ENCODE measurements around the gene METTL25. TPM values are rescaled to one million over a fixed set of nuclear protein-coding genes. Genes with fewer than 3 reads are reported as not detected.

The METTL25 gene
- total RNA-seq, 6 donors from 2014 or later = 12.6 to 18.5 (median 14.6) TPM

DNA sequence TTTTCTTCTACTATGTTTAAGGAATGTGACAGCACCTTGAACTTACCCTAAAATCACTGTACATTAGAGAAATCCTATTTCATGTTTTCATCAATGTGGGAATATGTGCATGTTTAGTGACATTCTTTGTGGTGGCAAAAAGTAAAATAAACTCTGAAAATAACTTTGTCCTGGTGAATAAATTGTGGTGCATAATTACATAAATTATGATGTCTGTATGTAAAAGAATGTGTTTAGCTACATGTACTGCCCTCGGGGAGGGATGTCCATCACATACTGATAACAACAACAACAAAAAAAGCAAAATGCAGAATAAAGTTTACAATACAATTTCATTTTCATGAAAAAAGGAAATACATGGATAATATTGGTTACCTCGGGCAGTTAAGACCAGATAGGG, 157.3 kb downstream of the METTL25 start:
- Histone ChIP-seq H3K27me3 (no peaks in the 10 kb centered on the region), H3K36me3 (no peaks in the 10 kb centered on the region), H3K9me3 (no peaks in the 10 kb centered on the region), H3K27ac (no peak overlapping the region), H3K4me3 (no peak overlapping the region), H3K4me1 (no peaks in the 10 kb centered on the region)
- no peak for DNase-seq
- WGBS, 2 donors = 76 to 85% methylated on average over 2 of the region's 2 CpGs
- TF ChIP-seq POLR2AphosphoS5 (IDR thresholded peaks at IDR 0.05) = no peak
- no peak for TF ChIP-seq EP300 (IDR thresholded peaks at IDR 0.05)
- TF ChIP-seq, protein P1, sequence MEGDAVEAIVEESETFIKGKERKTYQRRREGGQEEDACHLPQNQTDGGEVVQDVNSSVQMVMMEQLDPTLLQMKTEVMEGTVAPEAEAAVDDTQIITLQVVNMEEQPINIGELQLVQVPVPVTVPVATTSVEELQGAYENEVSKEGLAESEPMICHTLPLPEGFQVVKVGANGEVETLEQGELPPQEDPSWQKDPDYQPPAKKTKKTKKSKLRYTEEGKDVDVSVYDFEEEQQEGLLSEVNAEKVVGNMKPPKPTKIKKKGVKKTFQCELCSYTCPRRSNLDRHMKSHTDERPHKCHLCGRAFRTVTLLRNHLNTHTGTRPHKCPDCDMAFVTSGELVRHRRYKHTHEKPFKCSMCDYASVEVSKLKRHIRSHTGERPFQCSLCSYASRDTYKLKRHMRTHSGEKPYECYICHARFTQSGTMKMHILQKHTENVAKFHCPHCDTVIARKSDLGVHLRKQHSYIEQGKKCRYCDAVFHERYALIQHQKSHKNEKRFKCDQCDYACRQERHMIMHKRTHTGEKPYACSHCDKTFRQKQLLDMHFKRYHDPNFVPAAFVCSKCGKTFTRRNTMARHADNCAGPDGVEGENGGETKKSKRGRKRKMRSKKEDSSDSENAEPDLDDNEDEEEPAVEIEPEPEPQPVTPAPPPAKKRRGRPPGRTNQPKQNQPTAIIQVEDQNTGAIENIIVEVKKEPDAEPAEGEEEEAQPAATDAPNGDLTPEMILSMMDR (IDR thresholded peaks at IDR 0.05) = no peak
- no peak for TF ChIP-seq POLR2A (IDR thresholded peaks at IDR 0.05)
- ATAC-seq (ENCODE audit: low FRiP score in 2 of 2) = no peak

- Histone ChIP-seq H3K4me3 (no peak overlapping the region), H3K27me3 (no peaks in the 10 kb centered on the region), H3K27ac (no peak overlapping the region), H3K9me3 (no peaks in the 10 kb centered on the region), H3K4me1 (no peaks in the 10 kb centered on the region), H3K36me3 (no peaks in the 10 kb centered on the region)
- ATAC-seq (ENCODE audit: low FRiP score in 2 of 2) = no peak
- DNase-seq = no peak
- TF ChIP-seq, protein P1 (IDR thresholded peaks at IDR 0.05) = no peak
- TF ChIP-seq EP300 (IDR thresholded peaks at IDR 0.05) = no peak
- TF ChIP-seq POLR2AphosphoS5 (IDR thresholded peaks at IDR 0.05) = no peak
These were observed 158.7 kb downstream of the METTL25 start for GRCh38 chr12:82517027-82517426.

- no peak for DNase-seq
- Histone ChIP-seq H3K9me3 (no peaks in the 10 kb centered on the region), H3K27ac (no peak overlapping the region), H3K27me3 (no peaks in the 10 kb centered on the region), H3K36me3 (no peaks in the 10 kb centered on the region), H3K4me1 (no peaks in the 10 kb centered on the region), H3K4me3 (no peak overlapping the region)
- ATAC-seq (ENCODE audit: low FRiP score in 2 of 2) = no peak
- 81 to 85% methylated on average over 4 to 5 of the region's 5 CpGs for WGBS, 2 donors
- TF ChIP-seq POLR2A (IDR thresholded peaks at IDR 0.05) (no peak), EP300 (IDR thresholded peaks at IDR 0.05) (no peak)
These were observed 159.5 kb downstream of the METTL25 start for GRCh38 chr12:82517808-82518207.

DNA sequence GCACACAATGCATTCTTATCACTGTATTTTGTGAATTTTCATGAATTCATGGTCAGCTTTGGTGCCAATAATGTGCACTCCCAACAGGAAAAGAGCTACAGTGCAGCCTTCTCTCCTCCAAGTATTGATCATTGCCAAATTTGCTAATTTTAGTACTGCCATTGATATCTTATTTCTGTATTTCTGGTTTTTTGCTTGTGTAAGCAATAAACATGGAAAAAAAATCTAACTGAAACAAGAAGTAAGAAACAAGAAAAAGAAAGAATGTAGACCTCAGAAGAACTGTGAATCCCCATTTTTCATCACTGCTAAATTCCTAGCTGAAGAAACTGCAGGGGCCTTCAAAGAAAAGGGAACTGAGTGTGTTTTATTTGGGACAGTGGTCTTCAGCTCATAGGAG, 161.2 kb downstream of the METTL25 start:
- no peak overlapping the region for H3K27ac ChIP-seq
- no peak overlapping the region for H3K4me3 ChIP-seq
- H3K27me3 ChIP-seq = no peaks in the 10 kb centered on the region
- no peak for TF ChIP-seq POLR2AphosphoS5 (IDR thresholded peaks at IDR 0.05)
- no peak for TF ChIP-seq EP300 (IDR thresholded peaks at IDR 0.05)
- H3K9me3 ChIP-seq = no peaks in the 10 kb centered on the region
- H3K4me1 ChIP-seq = peaks cover 0 to 5% (median 0%) of the 10 kb centered on the region in 4 donors
- ATAC-seq (ENCODE audit: low FRiP score in 2 of 2) (no peak), DNase-seq (no peak)
- H3K36me3 ChIP-seq = no peaks in the 10 kb centered on the region

- ATAC-seq (ENCODE audit: low FRiP score in 2 of 2) = no peak
- H3K36me3 ChIP-seq = no peaks in the 10 kb centered on the region
- H3K4me3 ChIP-seq = no peak overlapping the region
- TF ChIP-seq EP300 (IDR thresholded peaks at IDR 0.05) (no peak), POLR2A (IDR thresholded peaks at IDR 0.05) (no peak), POLR2AphosphoS5 (IDR thresholded peaks at IDR 0.05) (no peak)
- TF ChIP-seq, protein P1 (IDR thresholded peaks at IDR 0.05) = no peak
- no peak overlapping the region for H3K27ac ChIP-seq
- no peaks in the 10 kb centered on the region for H3K27me3 ChIP-seq
- H3K4me1 ChIP-seq = peaks cover 0 to 5% (median 0%) of the 10 kb centered on the region in 4 donors
- 87 to 90% methylated on average over 4 of the region's 4 CpGs for WGBS, 2 donors
- DNase-seq = no peak
- H3K9me3 ChIP-seq = no peaks in the 10 kb centered on the region
These were observed 164.0 kb downstream of the METTL25 start for GRCh38 chr12:82522285-82522684.

- no peaks in the 10 kb centered on the region for H3K36me3 ChIP-seq
- H3K27me3 ChIP-seq = no peaks in the 10 kb centered on the region
- H3K4me3 ChIP-seq = no peak overlapping the region
- TF ChIP-seq POLR2A (IDR thresholded peaks at IDR 0.05) (no peak), EP300 (IDR thresholded peaks at IDR 0.05) (no peak)
- TF ChIP-seq, protein P1 (IDR thresholded peaks at IDR 0.05) = no peak
- no peak overlapping the region for H3K27ac ChIP-seq
- peaks cover 0 to 5% (median 0%) of the 10 kb centered on the region in 4 donors for H3K4me1 ChIP-seq
- H3K9me3 ChIP-seq = no peaks in the 10 kb centered on the region
- DNase-seq (no peak), ATAC-seq (ENCODE audit: low FRiP score in 2 of 2) (no peak)
These were observed 164.4 kb downstream of the METTL25 start for GRCh38 chr12:82522762-82523161.

Measured in upper lobe of left lung (tissue), 6 donors.